Activated naive CD4-positive, alpha-beta T cell treated with anti-CD3 and anti-CD28 coated beads for 36 hours (primary cell): ENCODE data around the gene MTREX. TPM values are rescaled to one million over a fixed set of nuclear protein-coding genes. Genes with fewer than 3 reads are reported as not detected.

Source experiments
- CTCF ChIA-PET: fragments of 350-600 bp; sonication (Branson Sonifier 250); formaldehyde crosslinking; loops from one replicate; lab custom pipeline; 2021; ENCODE audit warnings: antibody characterized with exemption; lab: Charles Lee
- DNase-seq: peaks from one replicate; pipeline ENCODE4 v3.0.0-alpha.2; 2020
- H3K27ac Mint-ChIP-seq: one replicate; pipeline ENCODE4 v1.8.0; 2021; ENCODE audit warnings: mild to moderate bottlenecking, mixed read lengths
- H3K27me3 Mint-ChIP-seq: one replicate; pipeline ENCODE4 v1.8.0; 2021; ENCODE audit warnings: low read depth, mixed read lengths
- H3K36me3 Mint-ChIP-seq: one replicate; pipeline ENCODE4 v1.8.0; 2021; ENCODE audit warnings: low read depth, mixed read lengths
- H3K4me1 Mint-ChIP-seq: one replicate; pipeline ENCODE4 v1.8.0; 2021; ENCODE audit warnings: low read depth, mixed read lengths
- H3K4me3 Mint-ChIP-seq: one replicate; pipeline ENCODE4 v1.8.0; 2021; ENCODE audit warnings: mild to moderate bottlenecking, moderate library complexity, mixed read lengths
- H3K9me3 Mint-ChIP-seq: one replicate; pipeline ENCODE4 v1.8.0; 2021; ENCODE audit warnings: mixed read lengths
- intact Hi-C: fragments of 100-400 bp; cut with micrococcal nuclease; formaldehyde crosslinking; loops from one replicate; pipeline ENCODE4 v1.15.1; 2023
- total RNA-seq, 2 experiments: library from RNA; stranded (reverse); gene quantifications; one replicate each; pipeline ENCODE4 v1.2.3, GENCODE V29; 2021

MTREX gene
- total RNA-seq, 2 experiments from 2014 or later: 76.1 to 79.7 TPM

- H3K36me3 Mint-ChIP-seq: peaks cover 55% of the 10 kb centered on the region
- CTCF ChIA-PET: interaction anchor here (0.6 to 1.4 kb wide), 2 partner anchors 42 to 395 kb away, joined by 3 to 5 read pairs; no protein-coding TSS in a partner anchor
- peaks cover 9% of the 10 kb centered on the region for H3K9me3 Mint-ChIP-seq
- H3K4me3 Mint-ChIP-seq: no peak overlapping the region
- intact Hi-C loops: no loop called here
- H3K27ac Mint-ChIP-seq: no peak overlapping the region
- peaks cover 23% of the 10 kb centered on the region for H3K4me1 Mint-ChIP-seq
- no peak for DNase-seq
- no peaks in the 10 kb centered on the region for H3K27me3 Mint-ChIP-seq
Measured at GRCh38 chr5:55386356-55386755, 78.6 kb downstream of the MTREX start.

GRCh38 chr5:55387865-55388264, 80.1 kb downstream of the MTREX start:
- intact Hi-C loops: no loop called here
- H3K9me3 Mint-ChIP-seq: peaks cover 12% of the 10 kb centered on the region
- peaks cover 58% of the 10 kb centered on the region for H3K36me3 Mint-ChIP-seq
- H3K4me3 Mint-ChIP-seq: no peak overlapping the region
- no peaks in the 10 kb centered on the region for H3K27me3 Mint-ChIP-seq
- no peak for DNase-seq
- CTCF ChIA-PET: no interaction called here
- no peak overlapping the region for H3K27ac Mint-ChIP-seq
- H3K4me1 Mint-ChIP-seq: peaks cover 23% of the 10 kb centered on the region

DNA sequence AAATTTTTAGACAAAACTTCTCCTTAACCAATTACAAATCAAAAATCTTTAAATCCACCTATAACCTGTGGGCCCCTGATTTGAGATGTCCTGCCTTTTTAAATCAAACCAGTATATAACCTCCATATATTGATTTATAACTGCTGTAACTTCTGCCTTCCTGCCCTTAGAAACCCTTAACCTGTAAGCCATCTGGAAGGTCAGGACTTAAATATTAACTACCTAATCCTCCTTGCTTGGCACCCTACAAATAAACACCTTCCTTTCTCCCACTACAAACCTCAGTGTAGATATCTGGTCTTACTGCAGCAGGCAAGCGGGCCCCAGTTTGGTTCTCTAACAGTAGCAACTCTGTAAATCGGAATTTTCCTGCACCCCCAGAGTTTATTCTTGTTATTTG, 83.9 kb downstream of the MTREX start:
- Mint-ChIP-seq H3K4me1 (peaks cover 2% of the 10 kb centered on the region), H3K27ac (no peak overlapping the region), H3K4me3 (no peak overlapping the region), H3K36me3 (peaks cover 51% of the 10 kb centered on the region), H3K27me3 (no peaks in the 10 kb centered on the region), H3K9me3 (peaks cover 6% of the 10 kb centered on the region)
- CTCF ChIA-PET: interaction anchor here (0.7 to 1.0 kb wide), 2 partner anchors 237 to 251 kb away, joined by 3 read pairs; no protein-coding TSS in a partner anchor
- intact Hi-C loops: no loop called here
- DNase-seq: no peak

GRCh38 chr5:55392669-55393068, 84.9 kb downstream of the MTREX start:
- Mint-ChIP-seq H3K27ac (no peak overlapping the region), H3K27me3 (no peaks in the 10 kb centered on the region), H3K36me3 (peaks cover 51% of the 10 kb centered on the region), H3K4me1 (peaks cover 2% of the 10 kb centered on the region), H3K4me3 (no peak overlapping the region), H3K9me3 (peaks cover 6% of the 10 kb centered on the region)
- DNase-seq: no peak
- intact Hi-C loops: no loop called here
- CTCF ChIA-PET: interaction anchor here (1.0 kb wide), 1 partner anchor 236 kb away, joined by 3 read pairs; no protein-coding TSS in a partner anchor

- H3K9me3 Mint-ChIP-seq: peaks cover 6% of the 10 kb centered on the region
Measured at GRCh38 chr5:55393501-55394175, 85.8 kb downstream of the MTREX start.

DNA sequence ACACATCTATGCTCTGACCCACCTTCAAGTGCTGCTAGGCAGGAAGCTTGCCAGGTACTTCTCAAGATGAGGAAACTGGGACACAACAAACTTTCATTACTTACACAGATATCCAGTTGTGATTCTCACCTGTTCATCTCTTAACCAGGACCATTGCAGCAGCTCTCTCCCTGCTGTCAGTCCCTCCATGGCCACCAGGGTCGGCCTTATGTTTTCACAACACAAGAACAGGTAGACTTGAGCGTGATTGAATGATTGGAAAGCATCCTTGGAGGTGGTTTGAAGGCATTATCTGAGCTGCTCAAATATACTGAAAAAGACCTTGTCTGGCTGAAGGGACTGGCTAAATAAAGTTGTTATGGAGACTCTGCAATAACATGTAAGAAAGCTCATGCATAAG, 94.4 kb downstream of the MTREX start:
- CTCF ChIA-PET: interaction anchor here (1.1 kb wide), 1 partner anchor 43 kb away, joined by 10 read pairs; no protein-coding TSS in a partner anchor
- Mint-ChIP-seq H3K4me1 (no peaks in the 10 kb centered on the region), H3K36me3 (peaks cover 11% of the 10 kb centered on the region), H3K4me3 (no peak overlapping the region), H3K27me3 (no peaks in the 10 kb centered on the region), H3K9me3 (no peaks in the 10 kb centered on the region), H3K27ac (no peak overlapping the region)
- intact Hi-C loops: no loop called here
- DNase-seq: no peak

More at GRCh38 chr5:55393501-55394175, 85.8 kb downstream of the MTREX start:
- H3K36me3 Mint-ChIP-seq: peaks cover 50% of the 10 kb centered on the region
- CTCF ChIA-PET: no interaction called here
- H3K4me3 Mint-ChIP-seq: no peak overlapping the region
- intact Hi-C loops: no loop called here
- no peak overlapping the region for H3K27ac Mint-ChIP-seq
- DNase-seq: no peak
- no peaks in the 10 kb centered on the region for H3K27me3 Mint-ChIP-seq
- peaks cover 2% of the 10 kb centered on the region for H3K4me1 Mint-ChIP-seq

DNA sequence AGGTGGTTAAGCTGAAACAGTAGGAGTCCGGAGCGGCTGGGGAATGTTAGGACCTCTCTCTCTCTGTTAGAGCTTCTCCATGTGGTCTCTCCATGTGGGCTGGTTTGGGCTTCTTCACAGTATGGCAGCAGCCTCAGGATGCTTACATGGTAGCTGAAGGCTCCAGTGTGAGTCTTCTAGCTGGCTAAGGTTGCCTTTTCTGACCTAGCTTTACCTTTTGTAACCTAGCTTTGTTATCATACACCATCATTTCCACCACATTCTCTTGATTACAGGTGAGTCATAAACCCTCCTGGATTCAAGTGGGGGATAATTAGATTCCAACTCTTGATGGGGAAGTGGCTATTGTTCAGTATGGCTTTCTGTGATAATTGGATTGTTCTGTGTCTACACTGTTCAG, 98.5 kb downstream of the MTREX start:
- H3K36me3 Mint-ChIP-seq: peaks cover 22% of the 10 kb centered on the region
- H3K4me3 Mint-ChIP-seq: no peak overlapping the region
- H3K27ac Mint-ChIP-seq: no peak overlapping the region
- no peaks in the 10 kb centered on the region for H3K27me3 Mint-ChIP-seq
- no peaks in the 10 kb centered on the region for H3K9me3 Mint-ChIP-seq
- peaks cover 4% of the 10 kb centered on the region for H3K4me1 Mint-ChIP-seq
- no peak for DNase-seq
- CTCF ChIA-PET: interaction anchor here (0.7 to 2.4 kb wide), 7 partner anchors 10 to 292 kb away, joined by 3 to 18 read pairs (median 3); no protein-coding TSS in a partner anchor
- intact Hi-C loops: loop anchor here (5.0 kb wide), 1 partner anchor 234 kb away; the partner anchor contains the start of gene CDC20B

- H3K4me1 Mint-ChIP-seq: peaks cover 4% of the 10 kb centered on the region
- H3K36me3 Mint-ChIP-seq: peaks cover 20% of the 10 kb centered on the region
- no peak overlapping the region for H3K27ac Mint-ChIP-seq
- no peaks in the 10 kb centered on the region for H3K9me3 Mint-ChIP-seq
- H3K27me3 Mint-ChIP-seq: no peaks in the 10 kb centered on the region
- H3K4me3 Mint-ChIP-seq: no peak overlapping the region
- peak; percentile 25 for DNase-seq
- intact Hi-C loops: loop anchor here (1.0 to 5.0 kb wide), 2 partner anchors 235 to 284 kb away; partner anchors contain the start of gene CDC20B
- CTCF ChIA-PET: interaction anchor here (0.9 to 2.4 kb wide), 3 partner anchors 9 to 291 kb away, joined by 3 to 18 read pairs (median 7); no protein-coding TSS in a partner anchor
Measured at GRCh38 chr5:55407059-55407684, 99.4 kb downstream of the MTREX start.

DNA sequence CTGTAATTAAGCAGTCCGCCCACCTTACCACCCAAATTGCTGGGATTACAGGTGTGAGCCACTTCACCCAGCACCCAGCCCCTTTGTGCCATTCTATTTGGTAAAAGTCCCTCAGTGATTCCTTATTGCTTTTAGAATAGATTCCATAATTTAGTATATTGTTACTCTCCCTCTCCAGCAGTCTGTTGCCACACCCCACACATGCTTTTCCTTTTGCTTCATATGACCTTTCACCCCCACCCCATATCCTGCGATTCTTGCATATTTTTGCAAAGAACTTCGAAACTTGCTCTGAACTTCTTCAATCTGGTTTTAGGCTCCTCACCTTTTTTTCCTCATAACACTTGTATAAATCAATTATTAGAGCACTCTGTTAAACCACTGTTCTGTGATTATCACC, 100.2 kb downstream of the MTREX start:
- H3K9me3 Mint-ChIP-seq: no peaks in the 10 kb centered on the region
- intact Hi-C loops: loop anchor here (1.0 to 5.0 kb wide), 2 partner anchors 236 to 283 kb away; partner anchors contain the start of gene CDC20B
- DNase-seq: no peak
- no peak overlapping the region for H3K4me3 Mint-ChIP-seq
- H3K36me3 Mint-ChIP-seq: peaks cover 20% of the 10 kb centered on the region
- H3K27ac Mint-ChIP-seq: no peak overlapping the region
- CTCF ChIA-PET: interaction anchor here (0.8 kb wide), 1 partner anchor 32 kb away, joined by 4 read pairs; no protein-coding TSS in a partner anchor
- no peaks in the 10 kb centered on the region for H3K27me3 Mint-ChIP-seq
- peaks cover 4% of the 10 kb centered on the region for H3K4me1 Mint-ChIP-seq

- H3K4me1 Mint-ChIP-seq: peaks cover 5% of the 10 kb centered on the region
- no peaks in the 10 kb centered on the region for H3K9me3 Mint-ChIP-seq
- no peak overlapping the region for H3K27ac Mint-ChIP-seq
- peaks cover 23% of the 10 kb centered on the region for H3K36me3 Mint-ChIP-seq
- CTCF ChIA-PET: interaction anchor here (0.6 kb wide), 1 partner anchor 209 kb away, joined by 7 read pairs; no protein-coding TSS in a partner anchor
- H3K27me3 Mint-ChIP-seq: no peaks in the 10 kb centered on the region
- H3K4me3 Mint-ChIP-seq: no peak overlapping the region
- DNase-seq: no peak
- intact Hi-C loops: loop anchor here (5.0 kb wide), 1 partner anchor 237 kb away; the partner anchor contains the start of gene CDC20B
Measured at GRCh38 chr5:55409775-55410174, 102.0 kb downstream of the MTREX start.

DNA sequence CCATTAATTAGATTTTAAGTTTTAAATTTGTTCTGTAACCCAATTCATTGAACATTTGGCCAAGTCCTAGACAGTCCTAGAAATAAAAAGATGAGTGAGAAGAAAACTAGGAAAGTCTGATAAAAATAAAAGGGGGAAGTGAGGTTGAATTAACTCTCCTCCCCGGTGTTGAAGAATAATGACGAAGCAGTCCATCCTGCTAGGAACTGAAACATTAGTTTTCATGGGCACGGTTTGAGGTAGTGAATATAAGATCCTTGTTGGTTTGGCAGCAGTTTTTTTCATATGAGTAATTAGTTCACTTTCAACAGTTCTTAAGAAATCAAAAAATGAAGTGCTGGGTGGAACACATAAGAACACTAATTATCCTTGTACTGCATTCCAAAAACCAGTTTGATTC, 103.1 kb downstream of the MTREX start:
- no peak overlapping the region for H3K27ac Mint-ChIP-seq
- CTCF ChIA-PET: no interaction called here
- no peak overlapping the region for H3K4me3 Mint-ChIP-seq
- DNase-seq: no peak
- intact Hi-C loops: no loop called here
- H3K4me1 Mint-ChIP-seq: peaks cover 8% of the 10 kb centered on the region
- H3K36me3 Mint-ChIP-seq: peaks cover 26% of the 10 kb centered on the region
- H3K27me3 Mint-ChIP-seq: no peaks in the 10 kb centered on the region
- H3K9me3 Mint-ChIP-seq: no peaks in the 10 kb centered on the region

DNA sequence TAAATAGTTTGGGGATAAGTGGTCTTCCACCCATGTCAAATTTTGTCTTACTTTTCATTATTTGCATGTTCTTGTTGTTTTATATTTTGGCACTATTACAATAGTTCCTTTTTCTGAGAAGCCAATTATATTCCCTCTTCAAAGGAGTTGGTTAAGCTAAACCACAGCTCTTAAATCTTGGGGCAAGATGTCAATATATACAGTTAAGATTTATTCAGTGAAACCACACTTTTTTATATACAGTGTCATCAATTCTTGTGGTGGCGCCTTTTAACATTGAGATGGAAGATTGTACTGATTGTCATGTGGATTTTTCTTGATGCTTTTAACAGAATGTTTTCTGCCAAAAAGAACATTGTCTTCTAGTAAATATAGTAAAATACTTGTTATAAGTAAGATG, 104.1 kb downstream of the MTREX start:
- no peaks in the 10 kb centered on the region for H3K27me3 Mint-ChIP-seq
- H3K4me3 Mint-ChIP-seq: no peak overlapping the region
- no peaks in the 10 kb centered on the region for H3K9me3 Mint-ChIP-seq
- peaks cover 25% of the 10 kb centered on the region for H3K36me3 Mint-ChIP-seq
- H3K4me1 Mint-ChIP-seq: peaks cover 10% of the 10 kb centered on the region
- CTCF ChIA-PET: no interaction called here
- intact Hi-C loops: no loop called here
- no peak overlapping the region for H3K27ac Mint-ChIP-seq
- no peak for DNase-seq
